ENCODE measurements around the gene CIAO3. TPM values are rescaled to one million over a fixed set of nuclear protein-coding genes. Genes with fewer than 3 reads are reported as not detected.
A peak's percentile ranks its signal among the peaks of the same experiment; 100 is the strongest.

Gene CIAO3
- total RNA-seq, 1 experiment from 2014 or later = 21.9 TPM

DNA sequence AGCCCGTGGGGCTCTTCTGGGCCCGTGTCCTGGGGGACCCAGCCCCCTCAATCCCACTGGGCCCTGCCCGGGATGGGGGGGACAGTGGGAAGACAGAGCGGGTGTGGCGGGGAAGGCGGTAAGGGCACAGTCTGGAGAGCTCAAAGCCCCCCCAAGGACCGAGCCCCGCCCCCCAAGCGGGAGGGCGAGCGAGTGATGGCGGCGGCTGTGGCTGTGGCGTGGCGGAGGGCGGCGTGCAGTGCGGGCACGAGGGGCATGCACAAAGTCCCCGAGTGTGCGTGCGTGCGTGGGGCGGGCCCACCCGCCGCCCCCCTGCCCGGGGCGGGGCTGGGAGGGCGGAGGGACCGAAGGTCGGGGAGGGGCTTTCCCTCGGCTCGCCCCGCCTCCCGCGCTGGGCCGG is 47.0 kb downstream of the CIAO3 start:
- no peak for DNase-seq

More for the DNA sequence above, 47.0 kb downstream of the CIAO3 start:
- H3K56ac ChIP-seq (ENCODE audit: insufficient read length, low read depth, low read length) = no peak overlapping the region
- no peak overlapping the region for H2BK120ac ChIP-seq (ENCODE audit: low read depth, low read length, poor library complexity, severe bottlenecking)
- H4K5ac ChIP-seq (ENCODE audit: insufficient read length, low read depth, low read length) = no peak overlapping the region
- no CpG with 5 or more reads among the region's 37 CpGs for WGBS (ENCODE audit: extremely low coverage, insufficient read length, low lambda C conversion rate)
- H3K4me3 Mint-ChIP-seq = peak overlapping the region; percentile 24 to 72
- no peaks in the 10 kb centered on the region for H3K79me2 ChIP-seq (ENCODE audit: insufficient read depth, low read length)
- H3K18ac ChIP-seq (ENCODE audit: insufficient read length, low read depth, low read length) = no peak overlapping the region
- no peak overlapping the region for H2BK20ac ChIP-seq (ENCODE audit: low read depth, low read length, poor library complexity, severe bottlenecking)
- H3K23me2 ChIP-seq (ENCODE audit: insufficient read length, low read depth, low read length, poor library complexity, severe bottlenecking) = peaks cover 27% of the 10 kb centered on the region
- H4K91ac ChIP-seq (ENCODE audit: insufficient read length, low read depth, low read length) = no peak overlapping the region
- H3T11ph ChIP-seq (ENCODE audit: low read length) = no peak overlapping the region
- H3K4me1 ChIP-seq (ENCODE audit: insufficient read depth, low read length) = no peaks in the 10 kb centered on the region
- H4K20me1 ChIP-seq (ENCODE audit: control insufficient read depth, insufficient read depth, insufficient read length) = no peaks in the 10 kb centered on the region
- H3K27ac ChIP-seq (ENCODE audit: insufficient read length, low read depth, low read length) = no peak overlapping the region
- H3K9ac ChIP-seq (ENCODE audit: extremely low read depth, insufficient read length, low read length) = no peak overlapping the region
- no peak overlapping the region for H2BK12ac ChIP-seq (ENCODE audit: insufficient read length, low read depth, low read length)
- peaks cover 11% of the 10 kb centered on the region; the same call in 1 of the 2 replicates for H3K27me3 ChIP-seq (ENCODE audit: insufficient read depth, low read length)
- H3K79me1 ChIP-seq (ENCODE audit: insufficient read depth, low read depth, low read length, poor library complexity, severe bottlenecking) = no peaks in the 10 kb centered on the region
- no peak overlapping the region for H3K27ac Mint-ChIP-seq
- H3K27me3 Mint-ChIP-seq (ENCODE audit: low read depth) = peaks cover 76% of the 10 kb centered on the region
- no peak overlapping the region for H4K8ac ChIP-seq (replicated peaks; ENCODE audit: insufficient read length, low read depth, low read length)
- peak overlapping the region; percentile 56 for H3K4me2 ChIP-seq (ENCODE audit: insufficient read depth, insufficient read length, low read length)
- no peak overlapping the region for H2AK5ac ChIP-seq (ENCODE audit: insufficient read length, low read length)
- TF ChIP-seq, protein P1, sequence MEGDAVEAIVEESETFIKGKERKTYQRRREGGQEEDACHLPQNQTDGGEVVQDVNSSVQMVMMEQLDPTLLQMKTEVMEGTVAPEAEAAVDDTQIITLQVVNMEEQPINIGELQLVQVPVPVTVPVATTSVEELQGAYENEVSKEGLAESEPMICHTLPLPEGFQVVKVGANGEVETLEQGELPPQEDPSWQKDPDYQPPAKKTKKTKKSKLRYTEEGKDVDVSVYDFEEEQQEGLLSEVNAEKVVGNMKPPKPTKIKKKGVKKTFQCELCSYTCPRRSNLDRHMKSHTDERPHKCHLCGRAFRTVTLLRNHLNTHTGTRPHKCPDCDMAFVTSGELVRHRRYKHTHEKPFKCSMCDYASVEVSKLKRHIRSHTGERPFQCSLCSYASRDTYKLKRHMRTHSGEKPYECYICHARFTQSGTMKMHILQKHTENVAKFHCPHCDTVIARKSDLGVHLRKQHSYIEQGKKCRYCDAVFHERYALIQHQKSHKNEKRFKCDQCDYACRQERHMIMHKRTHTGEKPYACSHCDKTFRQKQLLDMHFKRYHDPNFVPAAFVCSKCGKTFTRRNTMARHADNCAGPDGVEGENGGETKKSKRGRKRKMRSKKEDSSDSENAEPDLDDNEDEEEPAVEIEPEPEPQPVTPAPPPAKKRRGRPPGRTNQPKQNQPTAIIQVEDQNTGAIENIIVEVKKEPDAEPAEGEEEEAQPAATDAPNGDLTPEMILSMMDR (conservative IDR thresholded peaks at IDR 0.05) = no peak
- H2BK15ac ChIP-seq (ENCODE audit: low read depth, low read length) = no peak overlapping the region; the same call in 1 of the 2 replicates
- H3K9me3 ChIP-seq (ENCODE audit: control insufficient read depth, low read depth, low read length) = no peaks in the 10 kb centered on the region
- H3K14ac ChIP-seq (ENCODE audit: insufficient read depth, low read length) = no peak overlapping the region
- peaks cover 0 to 16% of the 10 kb centered on the region in 2 experiments; a peak in 3 of 4 replicates for H3K4me1 Mint-ChIP-seq
- H3K9me3 Mint-ChIP-seq = no peaks in the 10 kb centered on the region; a peak in 1 of 5 replicates
- H3K4ac ChIP-seq (ENCODE audit: low read depth, low read length) = no peak overlapping the region
- no peak overlapping the region for H2BK5ac ChIP-seq (ENCODE audit: insufficient read length, low read length)
- no peaks in the 10 kb centered on the region for H3K36me3 Mint-ChIP-seq (ENCODE audit: insufficient read depth in 1 of 3, low read depth in 3 of 3)
- no peak overlapping the region for H3K23ac ChIP-seq (ENCODE audit: insufficient read length, low read depth, low read length)
- no peak overlapping the region for H2AFZ ChIP-seq (ENCODE audit: low read length)

Data from H9 (cell line).